GM12874 (cell line): ENCODE measurements around the gene SPACA6.

ENCODE experiments used
- CTCF ChIP-seq: IDR thresholded peaks from 2 replicates; pipeline ENCODE4 v1.5.1; 2011; ENCODE audit warnings: low read depth, mild to moderate bottlenecking, control low read depth, low read length, moderate library complexity; ENCODE audit not compliant: insufficient read depth

The SPACA6 gene

GRCh38 chr19:51714848-51715247 is 21.7 kb downstream of the SPACA6 start:
- no peak for TF ChIP-seq CTCF

- TF ChIP-seq CTCF: no peak
These were observed 22.7 kb downstream of the SPACA6 start for GRCh38 chr19:51715850-51716249.

- TF ChIP-seq CTCF: no peak
These were observed 23.8 kb downstream of the SPACA6 start for GRCh38 chr19:51716925-51717324.

GRCh38 chr19:51719251-51719988 is 26.3 kb downstream of the SPACA6 start:
- TF ChIP-seq CTCF: no peak

GRCh38 chr19:51721905-51722304 is 28.8 kb downstream of the SPACA6 start:
- no peak for TF ChIP-seq CTCF

GRCh38 chr19:51722492-51722891 is 29.4 kb downstream of the SPACA6 start:
- no peak for TF ChIP-seq CTCF

GRCh38 chr19:51724543-51724942 is 31.4 kb downstream of the SPACA6 start:
- TF ChIP-seq CTCF: no peak
